HT-29 (cell line): ENCODE data around the gene C17orf58. TPM values are rescaled to one million over a fixed set of nuclear protein-coding genes. Genes with fewer than 3 reads are reported as not detected.
"Not testable (repeated sequence)": the region's sequence is repeated elsewhere in the genome, so short reads cannot be mapped to it uniquely, and the experiment has no call there.

ENCODE experiments used
- DNase-seq: peaks from one replicate; pipeline ENCODE4 v3.0.0-alpha.2; 2015; ENCODE audit warnings: low spot score
- total RNA-seq: library from RNA; depleted of rRNA; stranded (reverse); fragments of >200 nt; shearing (Covaris generic); gene quantifications from 2 replicates; pipeline ENCODE4 v1.2.3, GENCODE V29; 2014; rRNA removed

The C17orf58 gene
- 40.7 and 45.7 TPM in 2 replicates for total RNA-seq

DNA sequence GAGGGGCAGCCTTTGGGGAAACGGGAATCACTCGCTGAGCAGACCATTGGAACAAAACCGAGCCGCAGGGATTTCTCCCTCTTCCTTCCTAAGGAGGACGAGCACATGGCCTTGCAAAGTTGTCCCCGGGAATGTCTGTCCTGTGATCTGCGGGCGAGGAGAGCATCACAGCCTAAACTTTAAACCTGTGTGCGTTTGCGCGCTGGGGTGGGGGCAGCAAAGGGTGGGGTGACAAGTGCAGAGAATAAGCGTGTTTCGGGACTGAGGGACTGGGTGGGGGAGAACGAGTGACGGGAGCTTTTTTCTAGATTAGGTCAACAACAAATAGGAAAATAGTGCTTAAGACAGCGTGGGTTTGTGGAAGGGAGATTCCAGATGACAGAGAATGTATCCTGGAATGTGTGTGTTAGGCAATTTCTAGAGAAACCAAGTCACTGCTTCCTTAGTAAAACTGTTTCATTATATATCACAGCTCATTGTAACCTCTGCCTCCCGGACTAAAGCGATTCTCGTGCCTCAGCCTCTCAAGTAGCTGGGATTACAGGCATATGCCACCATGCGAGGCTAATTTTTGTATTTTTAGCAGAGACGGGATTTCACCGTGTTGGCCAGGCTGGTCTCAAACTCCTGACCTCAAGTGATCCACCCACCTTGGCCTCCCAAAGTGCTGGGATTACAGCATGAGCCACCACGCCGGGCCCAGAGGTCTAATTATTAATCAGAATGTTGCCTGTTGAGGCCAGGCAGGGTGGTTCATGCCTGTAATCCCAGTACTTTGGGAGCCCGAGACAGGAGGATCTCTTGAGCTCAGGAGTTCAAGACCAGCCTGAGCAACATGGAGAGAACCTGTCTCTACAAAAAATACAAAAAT lies at the start of gene C17orf58:
TSS of gene C17orf58 (minus strand) at position 169 of the 871 bp plus-strand sequence. CDS start 271 bp downstream, outside the sequence.
- DNase-seq = not testable (repeated sequence)

DNA sequence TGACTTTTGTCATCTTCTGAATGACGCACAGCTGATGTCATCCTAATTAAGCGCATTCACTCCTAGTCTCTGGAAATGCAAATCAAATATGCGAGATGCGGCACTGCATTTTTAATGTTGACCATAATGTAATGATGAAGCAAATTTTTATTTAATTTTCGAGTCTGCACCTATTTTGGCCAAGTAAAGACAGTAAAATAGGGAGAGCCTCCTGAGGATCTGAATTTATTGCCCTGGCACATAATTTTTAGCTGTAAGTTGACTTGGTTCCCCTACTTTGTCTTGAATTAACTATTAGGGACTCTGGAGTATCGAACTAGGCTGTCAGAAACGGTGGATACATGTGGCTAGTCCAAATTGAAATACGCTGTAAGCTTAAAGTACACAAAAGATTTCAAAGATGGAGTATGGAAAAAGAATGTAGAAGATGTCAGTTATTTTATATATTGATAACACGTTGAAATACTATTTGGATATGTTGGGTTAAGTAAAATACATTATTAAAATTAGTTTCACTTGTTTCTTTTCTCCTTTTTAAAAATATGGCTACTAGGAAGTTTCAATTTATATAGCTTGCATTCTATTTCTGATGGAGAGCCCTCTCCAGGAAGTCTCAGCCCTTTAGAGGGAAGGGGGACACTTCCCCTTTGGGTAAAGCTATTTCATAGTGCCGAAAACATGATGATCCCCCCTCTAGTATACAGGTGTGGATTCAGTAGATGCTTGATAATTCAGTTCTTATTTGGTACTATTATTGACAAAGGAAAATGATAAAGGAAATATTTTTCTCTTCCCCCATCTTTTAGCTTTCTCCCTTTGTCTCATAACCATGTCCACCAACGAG lies 40.3 kb upstream of the C17orf58 start:
- DNase-seq = peak; percentile 62

DNA sequence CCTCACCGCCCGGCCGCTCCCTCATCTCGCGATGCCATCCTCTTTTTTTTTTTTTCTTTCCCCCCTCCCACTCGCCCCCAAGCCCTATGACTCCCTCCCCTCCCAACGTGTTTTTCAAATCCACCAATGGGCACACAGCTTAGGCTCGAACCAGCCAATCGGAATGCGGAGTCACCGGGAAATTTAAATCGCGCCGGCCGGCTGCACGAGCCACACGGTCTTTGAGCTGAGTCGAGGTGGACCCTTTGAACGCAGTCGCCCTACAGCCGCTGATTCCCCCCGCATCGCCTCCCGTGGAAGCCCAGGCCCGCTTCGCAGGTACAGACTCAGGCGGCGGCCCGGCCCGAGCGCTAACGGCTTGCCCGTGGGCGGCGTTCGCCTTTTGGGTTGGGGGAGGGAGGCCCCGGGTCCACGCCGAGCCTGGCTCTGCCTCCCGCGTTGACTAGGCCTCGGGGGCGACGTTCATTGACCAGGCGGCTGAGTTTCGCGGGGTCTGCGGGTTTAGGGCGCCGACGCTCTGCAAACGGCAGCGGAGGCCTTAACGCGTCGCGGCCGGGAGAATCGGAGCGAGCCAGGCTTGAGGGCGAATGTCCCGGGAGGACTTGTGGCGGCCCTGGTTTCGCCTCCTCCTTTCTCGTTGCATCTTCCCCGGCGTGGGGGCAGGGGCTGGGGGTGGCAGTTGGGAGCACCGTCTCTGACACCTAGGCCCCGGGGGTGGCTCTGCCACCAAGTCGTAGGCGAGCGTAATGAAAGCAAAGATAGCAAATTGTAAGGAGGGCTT lies 39.4 kb upstream of the C17orf58 start, which contains the start of gene KPNA2:
TSS of gene KPNA2 (plus strand) at position 213 of the 781 bp plus-strand sequence. CDS start 1,398 bp downstream, outside the sequence.
- peak; percentile 99 for DNase-seq

DNA sequence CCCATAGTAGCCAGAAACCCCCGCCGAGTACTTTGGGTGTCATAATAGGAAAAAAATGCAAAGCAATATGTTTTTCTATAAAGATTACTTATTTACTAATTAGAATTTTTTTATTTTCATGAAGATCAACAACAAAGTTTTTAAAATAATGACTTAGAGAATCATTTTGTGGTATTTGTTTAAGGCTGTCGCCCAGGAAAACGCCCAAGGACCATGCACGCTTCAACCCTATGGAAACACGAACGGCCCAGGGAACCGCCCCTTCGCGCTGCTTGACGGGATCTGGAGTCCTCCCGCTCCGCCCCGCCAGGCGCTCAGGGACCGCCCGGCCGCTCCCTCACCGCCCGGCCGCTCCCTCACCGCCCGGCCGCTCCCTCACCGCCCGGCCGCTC lies 38.9 kb upstream of the C17orf58 start:
- DNase-seq = no peak

DNA sequence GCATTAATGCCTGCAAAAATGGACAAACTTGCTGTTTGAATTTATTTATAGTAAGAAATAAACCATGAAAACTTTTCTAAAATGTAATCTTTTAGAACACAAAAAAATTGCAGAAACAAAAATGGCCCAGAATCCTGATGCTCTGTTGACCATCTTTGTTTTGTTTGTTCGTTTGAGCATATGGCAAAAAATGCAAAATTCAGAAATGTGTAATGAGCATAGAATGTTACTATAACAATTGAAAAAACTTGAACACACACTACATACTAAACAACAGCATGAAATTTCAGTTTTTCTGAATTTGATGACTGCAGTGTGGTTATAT lies 38.1 kb upstream of the C17orf58 start:
- DNase-seq = no peak

DNA sequence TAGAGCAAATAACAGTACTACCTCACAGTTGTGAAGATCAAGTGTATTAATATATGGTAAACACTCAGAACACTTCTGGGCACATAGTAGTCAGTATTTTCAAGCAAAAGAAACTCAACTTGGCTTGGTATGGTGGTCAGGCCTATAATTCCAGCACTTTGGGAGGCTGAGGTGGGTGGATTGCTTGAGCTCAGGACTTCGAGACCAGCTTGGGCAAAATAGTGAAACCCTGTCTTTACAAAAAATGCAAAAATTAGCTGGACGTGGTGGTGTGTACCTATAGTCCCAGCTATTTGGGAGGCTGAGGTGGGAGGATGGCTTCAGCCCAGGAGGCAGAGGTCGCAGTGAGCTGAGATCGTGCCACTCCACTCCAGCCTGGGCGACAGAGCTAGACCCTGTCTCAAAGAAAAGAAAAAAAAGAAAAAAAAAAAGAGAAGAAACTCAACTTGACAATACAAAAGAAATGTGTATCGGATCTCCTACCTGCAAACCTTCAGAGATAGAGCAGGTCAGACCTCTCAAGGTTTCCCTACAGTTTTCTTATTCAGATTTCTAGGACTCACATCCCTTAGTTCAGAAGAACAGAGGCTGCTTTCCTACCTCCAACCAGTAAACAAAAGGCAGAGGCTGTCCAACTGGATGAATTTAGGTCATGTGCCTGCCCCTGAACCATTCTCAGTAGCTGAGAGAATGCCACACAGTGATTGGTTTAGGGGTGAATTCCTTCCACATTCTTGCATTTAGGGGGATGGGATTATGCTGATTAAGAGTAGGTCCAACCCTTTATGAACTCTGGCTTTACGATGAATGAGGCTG lies 37.6 kb upstream of the C17orf58 start:
- DNase-seq = peak; percentile 80

DNA sequence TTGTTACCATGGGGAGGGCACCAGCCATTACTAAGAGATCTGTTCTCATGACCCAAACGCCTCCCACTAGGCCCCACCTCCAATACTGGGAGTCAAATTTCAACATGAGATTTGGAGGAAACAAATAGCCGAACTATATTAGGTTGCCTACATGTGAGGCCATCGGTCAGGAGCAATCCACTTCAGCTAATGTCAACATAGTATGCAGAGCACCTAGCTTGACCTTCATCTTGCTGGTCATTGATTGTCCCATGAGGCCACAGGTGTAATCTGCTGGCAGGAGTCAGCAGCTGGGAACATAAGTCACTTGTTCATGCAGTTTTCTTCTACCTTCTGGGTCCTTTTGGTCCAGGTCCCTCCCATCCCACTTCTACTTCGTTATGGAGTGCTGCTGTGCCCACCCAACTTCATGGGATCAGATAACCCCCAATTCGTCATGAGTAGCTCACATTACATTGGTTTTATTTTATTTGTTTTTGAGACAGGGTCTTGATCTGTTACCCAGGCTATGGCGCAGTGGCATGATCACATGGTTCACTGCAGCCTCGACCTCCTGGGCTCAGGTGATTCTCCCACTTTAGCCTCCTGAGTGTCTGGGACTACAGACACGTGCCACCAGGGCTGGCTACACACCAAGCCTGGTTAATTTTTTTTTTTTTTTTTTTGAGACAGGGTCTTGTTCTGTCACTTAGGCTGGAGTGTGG lies 33.4 kb upstream of the C17orf58 start:
- DNase-seq = no peak

DNA sequence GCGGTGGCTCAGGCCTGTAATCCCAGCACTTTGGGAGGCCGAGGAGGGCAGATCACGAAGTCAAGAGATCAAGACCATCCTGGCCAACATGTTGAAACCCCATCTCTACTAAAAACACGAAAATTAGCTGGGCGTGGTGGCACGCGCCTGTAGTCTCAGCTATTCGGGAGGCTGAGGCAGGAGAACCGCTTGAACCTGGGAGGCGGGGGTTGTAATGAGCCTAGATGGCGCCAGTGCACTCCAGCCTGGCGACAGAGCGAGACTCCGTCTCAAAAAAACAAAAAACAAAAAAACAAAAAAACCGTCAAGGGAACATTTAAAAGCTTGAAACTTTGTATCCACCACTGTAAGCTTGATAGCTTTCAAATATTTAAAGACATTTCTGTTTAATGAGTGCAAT lies 26.3 kb upstream of the C17orf58 start:
- DNase-seq = not testable (repeated sequence)

DNA sequence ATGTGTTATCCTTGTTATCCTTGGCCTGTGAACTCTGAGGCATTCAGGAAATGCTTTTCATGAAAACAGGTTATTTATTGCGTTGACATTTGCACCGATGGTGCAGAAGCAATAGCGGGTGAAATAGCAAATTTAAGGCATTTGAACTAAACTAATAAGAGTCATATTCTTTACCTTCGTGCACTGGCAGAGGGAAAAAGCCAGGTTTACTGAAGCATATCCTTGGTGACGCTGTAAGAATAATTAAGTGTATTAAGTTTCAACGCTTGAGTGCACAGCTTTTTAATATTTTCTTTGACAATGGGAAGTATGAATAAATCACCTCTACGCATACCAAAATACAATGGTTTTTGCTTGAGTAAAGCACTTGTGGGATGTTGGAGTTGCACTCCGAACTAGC lies 25.7 kb upstream of the C17orf58 start:
- DNase-seq = no peak

DNA sequence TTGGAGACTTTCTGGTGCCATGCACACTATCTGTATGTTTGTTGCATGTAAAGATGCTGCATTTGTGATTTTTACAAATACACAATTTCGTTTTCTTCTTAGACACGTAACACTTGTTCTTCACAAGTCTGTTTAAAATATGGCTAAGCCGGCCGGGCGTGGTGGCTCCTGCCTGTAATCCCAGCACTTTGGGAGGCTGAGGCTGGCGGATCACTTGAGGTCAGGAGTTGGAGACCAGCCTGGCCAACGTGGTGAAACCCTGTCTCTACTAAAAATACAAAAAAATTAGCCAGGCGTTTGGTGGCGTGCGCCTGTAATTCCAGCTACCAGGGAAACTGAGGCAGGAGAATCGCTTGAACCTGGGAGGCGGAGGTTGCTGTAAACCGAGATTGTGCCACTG lies 24.5 kb upstream of the C17orf58 start:
- DNase-seq = not testable (repeated sequence)

DNA sequence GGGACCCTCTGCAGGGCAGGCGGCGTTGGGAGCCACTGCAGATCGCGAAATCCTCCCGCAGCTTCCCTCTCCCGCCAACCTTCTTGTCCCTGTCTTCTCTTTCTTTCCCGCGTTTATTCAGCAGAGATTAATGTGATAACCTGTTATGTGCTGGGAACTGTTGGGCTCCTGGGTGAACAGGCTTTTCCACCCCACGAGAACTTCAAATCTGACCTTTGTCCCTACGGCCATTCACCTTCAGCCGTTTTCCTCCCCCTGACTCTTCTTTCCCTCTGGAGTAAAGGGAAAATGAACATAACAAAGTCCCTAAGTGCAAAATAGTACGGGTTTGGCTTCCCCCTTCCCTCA lies 24.1 kb upstream of the C17orf58 start:
- peak; percentile 75 for DNase-seq

DNA sequence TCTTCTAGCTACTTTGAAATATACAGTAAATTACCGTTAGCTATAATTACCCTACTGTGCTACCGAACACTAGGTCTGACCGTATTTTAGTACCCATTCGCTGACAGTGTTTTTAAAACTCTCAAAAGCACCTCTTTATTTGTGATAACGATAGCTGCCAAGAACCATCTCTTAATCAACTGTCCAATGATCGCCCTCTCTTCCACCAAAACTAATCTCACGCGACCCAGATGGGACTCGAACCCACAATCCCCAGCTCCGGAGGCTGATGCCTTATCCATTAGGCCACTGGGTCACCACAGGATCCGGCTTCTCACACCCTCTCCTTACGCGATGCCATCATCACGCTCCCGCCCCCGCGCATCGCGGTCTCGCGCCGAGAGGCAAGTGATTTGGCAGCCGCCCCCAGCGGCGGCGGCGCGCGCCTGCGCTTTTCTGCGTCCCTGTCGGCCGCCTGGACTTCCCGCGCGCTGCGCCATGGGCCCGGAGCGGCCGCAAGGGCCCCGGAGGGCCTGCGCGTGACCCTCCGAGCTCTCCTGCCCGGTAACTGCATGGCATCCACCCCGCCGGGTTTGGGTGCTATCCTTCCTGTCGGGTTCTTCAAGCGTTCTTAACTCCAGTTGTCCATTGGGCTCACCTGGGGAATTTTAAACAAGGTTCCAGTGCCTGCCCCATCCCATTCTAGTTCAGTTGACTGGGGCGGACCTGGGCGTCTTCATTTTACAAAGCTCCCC lies 23.6 kb upstream of the C17orf58 start:
- DNase-seq = peak; percentile 100

DNA sequence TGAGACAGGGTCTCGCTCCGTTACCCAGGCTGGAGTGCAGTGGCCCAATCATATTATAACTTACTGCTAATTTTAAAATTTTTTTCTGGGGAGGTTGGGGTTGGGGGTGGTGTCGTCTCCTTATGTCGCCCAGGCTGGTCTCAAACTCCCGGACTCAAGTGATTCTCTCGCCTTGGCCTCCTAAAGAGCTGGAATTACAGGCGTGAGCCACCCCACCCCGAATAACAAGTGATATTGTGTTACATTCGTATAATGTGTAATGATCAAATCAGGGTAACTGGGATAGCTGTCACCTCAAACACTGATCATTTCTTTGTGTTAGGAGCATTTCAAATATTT lies 23.0 kb upstream of the C17orf58 start:
- DNase-seq = no peak

DNA sequence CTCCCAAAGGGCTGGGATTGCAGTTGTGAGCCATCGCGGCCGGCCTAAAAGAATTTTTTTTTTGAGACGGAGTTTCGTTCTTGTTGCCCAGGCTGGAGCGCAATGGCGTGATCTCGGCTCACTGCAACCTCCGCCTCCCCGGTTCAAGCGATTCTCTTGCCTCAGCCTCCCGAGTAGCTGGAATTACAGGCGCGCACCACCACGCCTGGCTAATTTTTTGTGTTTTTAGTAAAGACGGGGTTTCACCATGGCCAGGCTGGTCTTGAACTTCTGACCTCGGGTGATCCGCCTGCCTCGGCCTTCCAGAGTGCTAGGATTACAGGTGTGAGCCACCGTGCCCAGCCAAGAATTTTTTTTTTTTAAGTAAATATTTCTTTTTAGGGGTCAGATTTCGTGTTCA lies 22.2 kb upstream of the C17orf58 start:
- not testable (repeated sequence) for DNase-seq

DNA sequence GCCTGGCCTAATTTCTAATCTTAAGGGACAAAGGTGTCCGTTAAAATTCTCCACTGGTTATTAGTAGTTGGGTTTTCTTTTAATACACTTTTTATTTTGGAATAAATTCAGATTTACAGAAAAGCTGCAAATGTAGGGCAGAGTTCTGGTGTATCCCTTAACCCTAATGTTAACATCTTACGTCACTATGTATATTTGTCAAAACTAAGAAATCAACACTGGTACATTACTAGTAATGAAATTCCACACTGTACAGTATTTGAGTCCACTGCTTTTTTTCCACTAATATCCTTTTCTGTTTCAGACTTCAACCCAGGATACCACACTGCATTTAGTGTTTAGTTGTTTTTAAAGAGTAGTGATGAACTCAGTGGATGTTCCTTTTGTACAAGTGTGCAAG lies 20.6 kb upstream of the C17orf58 start:
- no peak for DNase-seq

DNA sequence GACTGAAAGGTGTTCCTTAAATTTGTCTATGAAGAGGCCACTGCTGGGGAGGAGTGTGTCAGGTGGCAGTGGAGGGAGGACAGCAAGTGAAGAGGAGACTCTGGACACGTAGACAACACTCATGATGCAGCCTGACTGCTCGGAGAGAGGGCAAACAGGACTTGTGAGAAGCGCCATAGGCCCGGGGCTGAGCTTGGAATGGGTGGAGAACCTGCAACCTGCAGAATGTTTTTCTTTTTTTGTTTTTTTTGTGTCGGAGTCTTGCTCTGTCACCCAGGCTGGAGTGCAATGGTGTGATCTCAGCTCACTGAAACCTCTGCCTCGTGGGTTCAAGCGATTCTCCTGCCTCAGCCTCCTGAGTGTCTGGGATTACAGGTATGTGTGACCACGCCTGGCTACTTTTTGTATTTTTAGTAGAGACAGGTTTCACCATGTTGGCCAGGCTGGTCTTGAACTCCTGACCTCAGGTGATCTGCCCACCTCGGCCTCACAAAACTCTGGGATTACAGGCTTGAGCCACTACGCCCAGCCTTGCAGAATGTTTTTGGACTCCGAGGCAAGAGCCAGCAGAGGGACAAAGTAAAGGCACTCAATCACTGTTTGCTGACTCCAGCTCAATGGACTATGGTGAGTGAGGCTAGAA lies 18.9 kb upstream of the C17orf58 start:
- no peak for DNase-seq

DNA sequence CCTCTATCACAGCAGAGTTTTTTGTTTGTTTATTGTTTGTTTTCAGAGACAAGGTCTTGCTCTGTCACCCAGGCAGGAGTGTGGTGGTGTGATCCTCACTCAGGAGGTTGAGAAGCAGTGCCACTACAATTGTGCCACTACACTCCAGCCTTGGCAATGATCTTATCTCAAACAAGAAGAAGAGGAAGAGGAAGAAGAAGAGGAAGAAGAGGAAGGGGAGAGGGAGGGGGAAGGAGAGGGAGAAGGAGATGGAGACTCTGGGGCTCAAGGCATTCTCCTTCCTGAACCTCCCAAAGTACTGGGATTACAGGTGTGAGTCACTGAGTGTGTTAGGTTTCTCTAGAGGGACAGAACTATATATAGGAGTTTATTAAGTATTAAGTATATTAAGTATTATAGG lies 17.1 kb upstream of the C17orf58 start:
- DNase-seq = no peak

DNA sequence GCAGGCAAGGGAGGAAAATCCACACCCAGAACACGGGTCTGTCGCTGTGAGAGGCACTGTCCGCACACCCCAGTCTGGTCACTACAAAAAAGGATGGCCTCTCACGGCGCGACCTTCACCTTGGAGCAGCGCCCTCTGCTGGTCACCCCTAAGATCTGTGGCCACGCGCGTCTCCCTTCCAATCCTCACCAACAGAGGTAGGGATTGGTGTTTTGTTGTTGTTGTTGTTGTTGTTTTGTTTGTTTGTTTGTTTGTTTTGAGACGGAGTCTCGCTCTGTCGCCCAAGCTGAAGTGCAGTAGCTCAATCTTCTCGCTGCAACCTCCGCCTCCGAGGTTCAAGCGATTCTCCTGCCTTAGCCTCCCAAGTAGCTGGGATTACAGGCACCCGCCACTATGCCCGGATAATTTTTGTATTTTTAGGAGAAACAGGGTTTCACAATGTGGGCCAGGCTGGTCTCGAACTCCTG lies 15.0 kb upstream of the C17orf58 start:
- peak; percentile 63 for DNase-seq

DNA sequence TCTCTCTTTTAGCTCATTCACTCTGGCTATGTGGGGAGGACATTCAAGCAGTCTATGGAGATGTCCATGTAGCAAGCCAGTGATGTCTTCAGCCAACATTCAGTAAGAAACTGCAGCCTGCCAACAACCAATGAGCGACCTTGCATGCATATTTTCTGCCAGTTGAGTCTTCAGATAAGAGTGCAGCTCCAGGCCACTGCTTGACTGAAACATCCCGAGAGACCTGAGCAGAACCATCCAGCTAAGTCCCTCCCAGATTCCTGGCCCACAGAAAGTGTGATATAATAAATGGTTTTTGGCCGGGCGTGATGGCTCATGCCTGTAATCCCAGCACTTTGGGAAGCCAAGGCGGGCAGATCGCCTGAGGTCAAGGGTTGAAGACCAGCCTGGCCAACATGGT lies 10.5 kb upstream of the C17orf58 start:
- no peak for DNase-seq
